ENCODE measurements around the gene CAMK1D.

CAMK1D gene

DNA sequence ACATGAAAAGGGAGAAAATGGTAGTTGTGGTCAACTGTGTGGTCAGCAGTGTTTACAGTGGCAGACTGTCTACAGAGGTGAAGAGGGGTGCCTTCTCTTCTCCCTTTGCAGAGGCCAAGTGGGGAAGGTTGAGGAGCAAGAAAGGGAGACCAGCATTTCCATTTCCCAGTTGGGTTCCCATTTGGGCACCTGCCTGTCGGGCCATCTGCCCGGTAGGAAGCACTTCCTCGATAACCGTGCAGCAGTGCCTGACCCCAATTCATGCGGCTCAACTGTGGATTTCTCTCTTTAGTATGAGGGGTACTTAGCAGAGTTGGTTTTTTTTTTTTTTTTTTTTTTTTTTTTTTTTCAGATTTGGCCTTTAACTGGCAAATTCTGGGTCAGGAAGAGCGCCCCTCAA lies 525.2 kb downstream of the CAMK1D start:
- no peak overlapping the region for H3K4me3 ChIP-seq (ENCODE audit: low read length)
- H3K9me3 ChIP-seq (ENCODE audit: control insufficient read depth, low read length) = no peaks in the 10 kb centered on the region
- no peaks in the 10 kb centered on the region for H3K4me1 ChIP-seq (ENCODE audit: control insufficient read depth, insufficient read depth, low read length)
- no peaks in the 10 kb centered on the region for H3K27me3 ChIP-seq (ENCODE audit: control insufficient read depth, insufficient read depth, low read length)
- H3K36me3 ChIP-seq (ENCODE audit: control insufficient read depth, insufficient read depth, low read length) = no peaks in the 10 kb centered on the region
- no peak overlapping the region for H3K9ac ChIP-seq (ENCODE audit: low read length)

DNA sequence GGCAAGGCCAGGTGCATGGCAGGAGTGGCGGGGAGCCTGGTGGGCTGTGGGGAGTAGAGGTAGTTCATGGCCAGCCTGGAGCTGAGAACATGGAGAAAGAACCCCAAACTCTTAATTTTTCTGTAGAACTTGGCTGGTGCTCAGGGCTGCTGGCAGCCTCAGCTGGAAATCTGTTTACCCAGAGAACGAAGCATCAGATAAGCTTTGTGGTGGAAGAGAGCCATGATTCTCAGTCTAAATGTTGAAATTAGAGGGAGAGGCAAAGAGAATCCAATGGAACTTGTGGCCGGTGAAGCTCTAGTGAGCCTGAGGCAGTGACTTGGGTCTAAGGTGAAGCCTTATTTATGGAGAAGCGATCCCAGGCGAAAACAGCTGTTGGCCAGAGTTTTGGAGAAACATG lies 525.8 kb downstream of the CAMK1D start:
- no peaks in the 10 kb centered on the region for H3K4me1 ChIP-seq (ENCODE audit: control insufficient read depth, insufficient read depth, low read length)
- no peaks in the 10 kb centered on the region for H3K27me3 ChIP-seq (ENCODE audit: control insufficient read depth, insufficient read depth, low read length)
- no peaks in the 10 kb centered on the region for H3K36me3 ChIP-seq (ENCODE audit: control insufficient read depth, insufficient read depth, low read length)
- no peaks in the 10 kb centered on the region for H3K9me3 ChIP-seq (ENCODE audit: control insufficient read depth, low read length)
- no peak overlapping the region for H3K4me3 ChIP-seq (ENCODE audit: low read length)
- H3K9ac ChIP-seq (ENCODE audit: low read length) = no peak overlapping the region

DNA sequence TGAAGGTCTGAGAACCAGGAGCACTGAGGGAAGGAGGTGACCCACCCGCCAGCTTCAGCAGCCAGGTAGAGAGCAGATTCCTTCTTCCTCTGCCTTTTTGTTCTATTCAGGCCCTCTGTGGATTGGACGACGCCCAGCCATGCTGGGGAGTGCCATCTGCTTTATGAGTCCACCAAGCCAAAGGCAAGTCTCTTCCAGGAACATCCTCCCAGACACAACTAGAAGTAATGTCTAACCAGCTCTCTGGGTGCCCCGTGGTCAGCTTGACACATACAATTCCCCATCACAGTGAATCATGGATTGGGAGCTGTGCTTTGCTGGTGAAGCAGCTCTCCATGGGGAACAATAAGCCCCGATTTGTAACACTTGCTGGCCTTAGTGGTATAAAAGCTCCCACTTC lies 526.9 kb downstream of the CAMK1D start:
- Histone ChIP-seq H3K36me3 (ENCODE audit: control insufficient read depth, insufficient read depth, low read length) (no peaks in the 10 kb centered on the region), H3K4me1 (ENCODE audit: control insufficient read depth, insufficient read depth, low read length) (no peaks in the 10 kb centered on the region), H3K9me3 (ENCODE audit: control insufficient read depth, low read length) (no peaks in the 10 kb centered on the region), H3K27me3 (ENCODE audit: control insufficient read depth, insufficient read depth, low read length) (no peaks in the 10 kb centered on the region), H3K9ac (ENCODE audit: low read length) (no peak overlapping the region), H3K4me3 (ENCODE audit: low read length) (no peak overlapping the region)

DNA sequence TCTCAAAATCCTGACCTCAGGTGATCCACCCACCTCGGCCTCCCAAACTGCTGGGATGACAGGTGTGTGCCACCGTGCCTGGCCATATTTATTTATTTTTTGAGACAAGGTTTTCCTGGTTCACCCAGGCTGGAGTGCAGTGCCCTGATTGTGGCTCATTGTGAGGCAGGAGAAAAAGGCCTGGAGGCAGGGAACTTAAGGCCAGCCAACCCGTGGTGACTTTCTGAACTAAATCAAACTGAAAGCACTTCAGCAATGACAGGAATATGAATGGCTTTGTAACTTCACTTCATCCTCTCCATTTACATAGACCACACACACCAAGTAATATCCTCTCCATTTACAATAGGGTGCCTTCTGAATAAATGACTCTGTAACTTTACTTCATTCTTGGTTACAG lies 527.8 kb downstream of the CAMK1D start:
- no peaks in the 10 kb centered on the region for H3K36me3 ChIP-seq (ENCODE audit: control insufficient read depth, insufficient read depth, low read length)
- no peaks in the 10 kb centered on the region for H3K27me3 ChIP-seq (ENCODE audit: control insufficient read depth, insufficient read depth, low read length)
- H3K9ac ChIP-seq (ENCODE audit: low read length) = no peak overlapping the region
- no peaks in the 10 kb centered on the region for H3K4me1 ChIP-seq (ENCODE audit: control insufficient read depth, insufficient read depth, low read length)
- no peak overlapping the region for H3K4me3 ChIP-seq (ENCODE audit: low read length)
- H3K9me3 ChIP-seq (ENCODE audit: control insufficient read depth, low read length) = no peaks in the 10 kb centered on the region

DNA sequence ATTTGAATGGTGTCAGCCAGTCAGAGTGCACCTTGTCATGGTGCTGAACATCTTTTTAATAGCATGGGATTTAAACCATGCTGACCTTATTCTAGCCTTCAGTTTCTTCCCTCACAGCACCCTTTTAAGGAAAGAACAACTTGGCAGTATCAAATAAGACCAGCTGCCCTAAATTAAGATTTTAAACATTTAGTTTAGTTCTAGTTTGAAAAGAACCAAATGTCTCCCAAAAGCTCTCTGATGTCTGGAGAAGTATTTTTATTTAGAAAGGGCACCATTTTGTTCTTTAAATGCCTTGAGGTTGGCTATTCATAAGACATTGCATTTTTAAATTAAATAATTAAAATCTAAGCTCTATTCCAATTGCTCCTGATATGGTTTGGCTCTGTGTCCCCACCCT lies 531.1 kb downstream of the CAMK1D start:
- Histone ChIP-seq H3K9me3 (ENCODE audit: control insufficient read depth, low read length) (no peaks in the 10 kb centered on the region), H3K36me3 (ENCODE audit: control insufficient read depth, insufficient read depth, low read length) (no peaks in the 10 kb centered on the region), H3K27me3 (ENCODE audit: control insufficient read depth, insufficient read depth, low read length) (no peaks in the 10 kb centered on the region), H3K9ac (ENCODE audit: low read length) (no peak overlapping the region), H3K4me1 (ENCODE audit: control insufficient read depth, insufficient read depth, low read length) (no peaks in the 10 kb centered on the region), H3K4me3 (ENCODE audit: low read length) (no peak overlapping the region)

DNA sequence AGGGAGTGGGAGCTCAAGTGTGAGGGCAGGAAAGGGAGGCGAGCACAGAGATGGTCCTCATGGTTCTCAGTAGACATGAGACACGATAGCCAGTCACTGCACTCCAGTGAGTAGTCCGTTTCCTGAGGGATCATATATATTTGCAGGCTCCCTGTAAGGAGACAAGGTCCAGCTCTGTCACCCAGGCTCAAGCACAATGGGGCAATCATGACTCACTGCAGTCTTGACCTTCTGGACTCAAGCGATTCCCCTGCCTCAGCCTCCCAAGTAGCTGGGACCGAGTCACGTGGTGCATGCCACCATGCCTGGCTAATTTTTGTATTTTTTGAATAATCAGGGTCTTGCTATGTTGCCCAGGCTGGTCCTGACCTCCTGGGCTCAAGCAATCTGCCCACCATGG lies 535.5 kb downstream of the CAMK1D start:
- no peaks in the 10 kb centered on the region for H3K27me3 ChIP-seq (ENCODE audit: control insufficient read depth, insufficient read depth, low read length)
- H3K9ac ChIP-seq (ENCODE audit: low read length) = no peak overlapping the region
- no peak overlapping the region for H3K4me3 ChIP-seq (ENCODE audit: low read length)
- H3K4me1 ChIP-seq (ENCODE audit: control insufficient read depth, insufficient read depth, low read length) = no peaks in the 10 kb centered on the region
- H3K36me3 ChIP-seq (ENCODE audit: control insufficient read depth, insufficient read depth, low read length) = no peaks in the 10 kb centered on the region
- H3K9me3 ChIP-seq (ENCODE audit: control insufficient read depth, low read length) = no peaks in the 10 kb centered on the region
